HepG2 (cell line): ENCODE results near the gene DENND2A. TPM values are rescaled to one million over a fixed set of nuclear protein-coding genes. Genes with fewer than 3 reads are reported as not detected.
"Not testable (repeated sequence)": the region's sequence is repeated elsewhere in the genome, so short reads cannot be mapped to it uniquely, and the experiment has no call there.

Experiments used
- ATAC-seq: fragments of 200-7000 bp; cut with Tn5 transposase; 3 replicates; pipeline ENCODE4 v1.9.1; 2020; ENCODE audit warnings: mild to moderate bottlenecking, moderate library complexity
- BruUV-seq: library from RNA; stranded (reverse); fragments of 400-500 nt; replicated peaks from 2 replicates; lab custom pipeline; 2021; lab: Mats Ljungman, UMichigan
- CTCF ChIA-PET: fragments of 300-600 bp; formaldehyde crosslinking; extraction: SDS; loops from one replicate; lab custom pipeline; 2021; ENCODE audit warnings: low total read pairs, inconsistent platforms, low intra/inter-chr PET ratio; lab: Yijun Ruan, JAX
- POLR2A ChIA-PET: fragments of 350-600 bp; sonication (Branson Sonifier 250); formaldehyde crosslinking; loops from one replicate; lab custom pipeline; 2020; ENCODE audit warnings: antibody characterized with exemption, inconsistent platforms; lab: Yijun Ruan, JAX
- DNase-seq: peaks from one replicate; pipeline ENCODE4 v3.0.0-alpha.2; 2015; ENCODE audit warnings: low spot score
- FAIRE-seq: peaks from 3 replicates; lab custom pipeline; 2011; peaks lifted over from hg19 to GRCh38; lab: Jason Lieb, UNC
- H2AFZ ChIP-seq: one replicate; pipeline ENCODE4 v1.6.1; 2011; ENCODE audit warnings: low read length, inconsistent platforms
- H3K27ac ChIP-seq: fragments of 300-600 bp; 3 replicates; pipeline ENCODE4 v1.8.0; 2011; ENCODE audit warnings: mixed run types, mild to moderate bottlenecking, mixed read lengths, low read length, inconsistent platforms; ENCODE audit not compliant: insufficient read depth; ENCODE audit errors: extremely low read length
- H3K27me3 ChIP-seq, 2 experiments: fragments of 200-600 bp in 1 of 2; 2 replicates in 1 of 2; 3 replicates in 1 of 2; pipeline versions ENCODE4 v1.6.0 to v1.8.0; 2011; ENCODE audit warnings: low read length in 2 of 2, mild to moderate bottlenecking in 2 of 2, moderate library complexity in 2 of 2, inconsistent platforms in 1 of 2; ENCODE audit not compliant: insufficient read depth in 2 of 2, control insufficient read depth in 1 of 2
- H3K36me3 ChIP-seq, 2 experiments: fragments of 200-600 bp in 1 of 2; replicated peaks in 1 of 2; 2 replicates in 1 of 2; 3 replicates in 1 of 2; pipeline versions ENCODE4 v1.5.1 to v1.8.0; 2011; ENCODE audit warnings: low read length in 2 of 2, inconsistent platforms in 1 of 2; ENCODE audit not compliant: insufficient read depth in 2 of 2, control insufficient read depth in 1 of 2
- H3K4me1 ChIP-seq: 2 replicates; pipeline ENCODE4 v1.5.1; 2012; ENCODE audit warnings: low read length, inconsistent platforms; ENCODE audit not compliant: insufficient read depth
- H3K4me2 ChIP-seq: 2 replicates; pipeline ENCODE4 v1.6.0; 2011; ENCODE audit warnings: low read depth, low read length, inconsistent platforms
- H3K4me3 ChIP-seq, 3 experiments: fragments of 200-600 bp in 1 of 3; sonication (generic), shearing (Covaris generic) in 1 of 3; replicated peaks in 1 of 3; 2 replicates each; pipeline ENCODE4 v1.5.1; 2011 to 2016; ENCODE audit warnings: low read length in 3 of 3, inconsistent platforms in 2 of 3, low read depth in 2 of 3, mild to moderate bottlenecking in 2 of 3, control low read depth in 1 of 3, mixed read lengths in 1 of 3; ENCODE audit not compliant: insufficient read depth in 1 of 3
- H3K79me2 ChIP-seq: one replicate; pipeline ENCODE4 v1.6.1; 2011; ENCODE audit warnings: low read length, inconsistent platforms; ENCODE audit not compliant: insufficient read depth
- H3K9ac ChIP-seq: 2 replicates; pipeline ENCODE4 v1.6.0; 2011; ENCODE audit warnings: mild to moderate bottlenecking, low read depth, low read length, inconsistent platforms; ENCODE audit not compliant: insufficient read depth
- H3K9me3 ChIP-seq: 2 replicates; pipeline ENCODE4 v1.5.1; 2012; ENCODE audit warnings: mild to moderate bottlenecking, low read length
- H4K20me1 ChIP-seq: 2 replicates; pipeline ENCODE4 v1.6.0; 2011; ENCODE audit warnings: inconsistent platforms, mild to moderate bottlenecking, low read length, moderate library complexity; ENCODE audit not compliant: insufficient read depth
- HNRNPK ChIP-seq: fragments of 200-400 bp; formaldehyde crosslinking; IDR thresholded peaks from 2 replicates; pipeline ENCODE4 v1.6.1; 2018; ENCODE audit warnings: low read length, low read depth, moderate library complexity, mild to moderate bottlenecking; ENCODE audit not compliant: poor library complexity, severe bottlenecking
- ZNF20 ChIP-seq: sonication (generic); formaldehyde crosslinking; IDR thresholded peaks from 2 replicates; pipeline ENCODE4 v1.4.0; 2020; ENCODE audit warnings: mild to moderate bottlenecking, moderate library complexity, missing genetic modification reagents
- ZNF225 ChIP-seq: sonication (generic); formaldehyde crosslinking; IDR thresholded peaks from 2 replicates; pipeline ENCODE4 v1.4.0; 2020; ENCODE audit warnings: mild to moderate bottlenecking, missing genetic modification reagents
- ZNF432 ChIP-seq: sonication (generic); formaldehyde crosslinking; IDR thresholded peaks from 2 replicates; pipeline ENCODE4 v1.5.0; 2020; ENCODE audit warnings: missing genetic modification reagents, mild to moderate bottlenecking, borderline replicate concordance
- whole genome bisulfite sequencing: methylation state at CpG from one replicate; pipeline ENCODE4 v1.1.6; 2017; ENCODE audit warnings: low lambda C conversion rate; 5-methylcytosine and 5-hydroxymethylcytosine counted together
- in situ Hi-C: cut with HindIII; loops from 2 replicates; pipeline ENCODE4 v1.10.0; 2017; ENCODE audit warnings: low pct_unique_long_range_greater_than_20kb; ENCODE audit not compliant: extremely low pct_ligation_motif_present
- intact Hi-C: fragments of 100-400 bp; cut with micrococcal nuclease; formaldehyde crosslinking; loops from one replicate; pipeline ENCODE4 v1.10.0; 2022; ENCODE audit not compliant: unreplicated experiment
- polyA plus RNA-seq, 8 experiments: library from polyadenylated mRNA; depleted of rRNA in 3 of 8; stranded (reverse) in 7 of 8; unstranded in 1 of 8; fragments of >200 nt; fragmentation: Illumina TruSeq in 4 of 8; extraction: Trizol in 4 of 8; gene quantifications; 2 replicates each; pipeline versions ENCODE4 v1.2.1 to v1.2.3, GENCODE V29; 2011 to 2016; ENCODE audit warnings: low read depth in 4 of 8, missing spikeins in 1 of 8, mixed read lengths in 1 of 8; ENCODE audit not compliant: insufficient read depth in 1 of 8
- total RNA-seq, 5 experiments: library from RNA; depleted of rRNA; stranded (reverse); fragments of >200 nt; fragmentation: Illumina TruSeq; extraction: Trizol; gene quantifications; 2 replicates each; pipeline ENCODE4 v1.2.3, GENCODE V29; 2016; ENCODE audit warnings: low read depth in 1 of 5
- TF ChIP-seq, protein P1 (sequence below), 2 experiments: sonication (generic) in 1 of 2; formaldehyde crosslinking in 1 of 2; IDR thresholded peaks; 2 replicates each; pipeline versions ENCODE4 v1.5.1 to v1.6.1; 2011 to 2020; ENCODE audit warnings: borderline replicate concordance in 1 of 2, low read depth in 1 of 2, low read length in 1 of 2, mild to moderate bottlenecking in 1 of 2, missing genetic modification reagents in 1 of 2, moderate library complexity in 1 of 2

Gene DENND2A
- total and polyA plus RNA-seq, 2 of the 13 experiments (the other 11 are each of a cell fraction or from before 2014, with no cell fraction given), result not detected

DNA sequence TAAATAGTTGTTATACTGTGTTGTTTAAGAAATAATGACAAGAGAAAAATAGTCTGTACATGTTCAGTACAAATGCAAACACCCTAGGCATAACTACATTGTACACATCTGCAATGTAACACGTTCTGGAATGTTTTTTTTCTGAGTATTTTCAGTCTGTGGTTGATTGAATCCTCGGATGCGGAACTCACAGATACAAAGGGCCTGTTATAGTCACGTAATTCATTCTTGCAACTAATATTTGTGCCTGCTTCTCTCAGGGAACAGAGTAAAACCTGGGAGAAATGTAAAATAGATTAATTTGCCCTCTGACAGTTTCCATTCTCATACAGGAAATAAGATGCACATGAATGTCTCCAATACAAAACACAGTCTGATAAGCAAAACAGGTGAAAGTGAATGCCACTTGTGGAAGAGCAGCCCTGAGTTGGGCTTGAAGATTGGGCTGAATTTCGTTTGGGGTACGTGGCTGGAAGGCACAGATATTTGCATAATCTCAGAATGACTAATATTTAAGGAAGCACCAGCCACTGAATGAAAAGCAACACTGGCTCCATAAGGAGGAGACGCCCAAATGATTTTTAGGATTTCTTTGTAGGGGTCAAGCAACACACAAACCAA, 19.1 kb downstream of the DENND2A start (continued):
- TF ChIP-seq, protein P1, sequence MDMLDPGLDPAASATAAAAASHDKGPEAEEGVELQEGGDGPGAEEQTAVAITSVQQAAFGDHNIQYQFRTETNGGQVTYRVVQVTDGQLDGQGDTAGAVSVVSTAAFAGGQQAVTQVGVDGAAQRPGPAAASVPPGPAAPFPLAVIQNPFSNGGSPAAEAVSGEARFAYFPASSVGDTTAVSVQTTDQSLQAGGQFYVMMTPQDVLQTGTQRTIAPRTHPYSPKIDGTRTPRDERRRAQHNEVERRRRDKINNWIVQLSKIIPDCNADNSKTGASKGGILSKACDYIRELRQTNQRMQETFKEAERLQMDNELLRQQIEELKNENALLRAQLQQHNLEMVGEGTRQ (IDR thresholded peaks at IDR 0.05; ENCODE audit: low read depth, low read length), result no peak
- TF ChIP-seq, protein P1 (CRISPR knock-in tag; IDR thresholded peaks at IDR 0.05; ENCODE audit: borderline replicate concordance), result no peak
- TF ChIP-seq ZNF225 (no peak), ZNF432 (CRISPR knock-in tag) (no peak), ZNF20 (no peak)

DNA sequence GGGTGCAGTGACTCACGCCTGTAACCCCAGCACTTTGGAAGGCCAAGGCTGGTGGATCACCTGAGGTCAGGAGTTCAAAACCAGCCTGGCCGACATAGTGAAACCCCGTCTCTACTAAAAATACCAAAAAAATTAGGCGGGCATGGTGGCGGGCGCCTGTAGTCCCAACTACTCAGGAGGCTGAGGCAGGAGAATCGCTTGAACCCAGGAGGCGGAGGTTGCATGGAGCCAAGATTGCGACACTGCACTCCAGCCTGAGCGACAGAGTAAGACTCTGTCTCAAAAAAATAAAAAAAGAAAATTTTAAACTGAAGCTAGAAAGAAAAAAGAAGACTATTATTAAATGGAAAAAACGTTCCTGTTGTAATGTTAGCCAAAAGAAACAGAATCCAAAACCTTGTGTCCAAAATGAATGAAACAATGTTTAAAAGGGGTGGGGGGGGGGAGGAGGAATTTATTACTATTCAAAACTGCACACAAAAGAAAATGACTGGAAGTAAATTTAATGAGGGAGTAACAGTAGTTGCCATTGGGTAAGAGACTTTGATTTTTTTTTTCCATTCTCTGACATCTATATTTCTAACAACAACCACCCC, 20.6 kb downstream of the DENND2A start:
- ATAC-seq, POLR2A ChIA-PET, H3K27ac ChIP-seq: not testable (repeated sequence)

More for the DNA sequence above, 20.6 kb downstream of the DENND2A start:
- FAIRE-seq, BruUV-seq, DNase-seq, in situ Hi-C loops, intact Hi-C loops, H3K9me3 ChIP-seq, H3K9ac ChIP-seq, H3K4me3 ChIP-seq, H3K36me3 ChIP-seq, H3K4me2 ChIP-seq, H3K4me1 ChIP-seq, H2AFZ ChIP-seq, H3K79me2 ChIP-seq, H4K20me1 ChIP-seq, CTCF ChIA-PET, H3K27me3 ChIP-seq: not testable (repeated sequence)
- WGBS, result 60% methylated on average over 11 of the region's 11 CpGs
- TF ChIP-seq HNRNPK, result peak; percentile 43
